GM21825 (cell line): ENCODE data around the gene PECR.
A peak's percentile ranks its signal among the peaks of the same experiment; 100 is the strongest.
"Not testable (repeated sequence)": the region's sequence is repeated elsewhere in the genome, so short reads cannot be mapped to it uniquely, and the experiment has no call there.

Experiments
- ATAC-seq: cut with Tn5 transposase; IDR thresholded peaks from one replicate; pipeline ENCODE4 v1.9.1; 2021; ENCODE audit warnings: mild to moderate bottlenecking, moderate library complexity; ENCODE audit not compliant: unreplicated experiment

Gene PECR

GRCh38 chr2:216107320-216107719 is 25.7 kb upstream of the PECR start:
- no peak for ATAC-seq

GRCh38 chr2:216104691-216105090 is 23.1 kb upstream of the PECR start:
- no peak for ATAC-seq

GRCh38 chr2:216103213-216103612 is 21.6 kb upstream of the PECR start:
- ATAC-seq = no peak

GRCh38 chr2:216101109-216101508 is 19.5 kb upstream of the PECR start:
- no peak for ATAC-seq

- ATAC-seq = no peak
Observed at GRCh38 chr2:216098421-216099334, 17.1 kb upstream of the PECR start.

GRCh38 chr2:216094701-216095100 is 13.1 kb upstream of the PECR start:
- ATAC-seq = no peak

- no peak for ATAC-seq
Observed at GRCh38 chr2:216092646-216093045, 11.0 kb upstream of the PECR start.

- ATAC-seq = no peak
Observed at GRCh38 chr2:216090369-216090786, 8.8 kb upstream of the PECR start.

- ATAC-seq = no peak
Observed at GRCh38 chr2:216086207-216086893, 4.7 kb upstream of the PECR start.

GRCh38 chr2:216084547-216084946 is 2.9 kb upstream of the PECR start:
- no peak for ATAC-seq

GRCh38 chr2:216083464-216084281 is 2.1 kb upstream of the PECR start:
- no peak for ATAC-seq

GRCh38 chr2:216082805-216083204 is 1.2 kb upstream of the PECR start:
- ATAC-seq = no peak

GRCh38 chr2:216082117-216082711 is 605 bp upstream of the PECR start:
- peak; percentile 14 for ATAC-seq

- no peak for ATAC-seq
Observed at GRCh38 chr2:216081012-216081411, 597 bp downstream of the PECR start.

GRCh38 chr2:216080048-216080447 is 1.6 kb downstream of the PECR start:
- ATAC-seq = not testable (repeated sequence)

GRCh38 chr2:216078776-216079175 is 2.8 kb downstream of the PECR start:
- no peak for ATAC-seq

GRCh38 chr2:216075510-216076485 is 5.8 kb downstream of the PECR start:
- no peak for ATAC-seq

- ATAC-seq = no peak
Observed at GRCh38 chr2:216074794-216075193, 6.8 kb downstream of the PECR start.

- ATAC-seq = no peak
Observed at GRCh38 chr2:216074380-216074779, 7.2 kb downstream of the PECR start.

GRCh38 chr2:216073773-216074172 is 7.8 kb downstream of the PECR start:
- ATAC-seq = no peak
